PC-3 (cell line): ENCODE measurements around the gene NKAIN2.

ENCODE experiments used
- CTCF ChIP-seq: fragments of 300-600 bp; sonication (generic); conservative IDR thresholded peaks from 2 replicates; pipeline ENCODE4 v1.5.1; 2017; ENCODE audit warnings: antibody characterized with exemption, low read depth, mild to moderate bottlenecking, low read length
- EZH2 ChIP-seq: fragments of 300-600 bp; sonication (generic); IDR thresholded peaks from one replicate; pipeline ENCODE4 v1.6.1; 2017; ENCODE audit warnings: antibody characterized with exemption, mild to moderate bottlenecking, low read length; ENCODE audit not compliant: unreplicated experiment

- TF ChIP-seq CTCF (no peak), EZH2 (no peak)
Measured at GRCh38 chr6:124066946-124067552, 263.4 kb downstream of the NKAIN2 start.
